Stimulated activated effector memory CD8-positive, alpha-beta T cell treated with anti-CD3 and anti-CD28 coated beads, Interleukin-12 subunit alpha, Interleukin-12 subunit beta, amount 100 ng/mL, for 72 hours (primary cell): ENCODE measurements around the gene TTLL8.

Experiments
- ATAC-seq: fragments of 150-1000 bp; cut with Tn5 transposase; 2 replicates; pipeline ENCODE4 v1.10.0; 2021
- DNase-seq, 2 donors: peaks; one replicate each; pipeline ENCODE4 v3.0.0; 2021 to 2022; ENCODE audit warnings: low spot score in 2 of 2
- H3K27ac Mint-ChIP-seq: one replicate; pipeline ENCODE4 v1.8.0; 2022; ENCODE audit warnings: mild to moderate bottlenecking, mixed read lengths
- H3K36me3 Mint-ChIP-seq: one replicate; pipeline ENCODE4 v1.8.0; 2022; ENCODE audit warnings: mild to moderate bottlenecking, mixed read lengths
- H3K4me1 Mint-ChIP-seq: one replicate; pipeline ENCODE4 v1.8.0; 2022; ENCODE audit warnings: mixed read lengths
- H3K4me3 Mint-ChIP-seq: one replicate; pipeline ENCODE4 v1.8.0; 2022; ENCODE audit warnings: mild to moderate bottlenecking, mixed read lengths
- H3K9me3 Mint-ChIP-seq: one replicate; pipeline ENCODE4 v1.8.0; 2022; ENCODE audit warnings: mixed read lengths

TTLL8 gene

GRCh38 chr22:49999946-50000586 lies 58.0 kb downstream of the TTLL8 start:
- ATAC-seq, result no peak
- H3K9me3 Mint-ChIP-seq, result no peaks in the 10 kb centered on the region
- H3K4me1 Mint-ChIP-seq, result peaks cover 22% of the 10 kb centered on the region
- H3K36me3 Mint-ChIP-seq, result no peaks in the 10 kb centered on the region
- H3K27ac Mint-ChIP-seq, result no peak overlapping the region
- H3K4me3 Mint-ChIP-seq, result no peak overlapping the region
- DNase-seq, result no peak

GRCh38 chr22:49999063-49999945 lies 58.8 kb downstream of the TTLL8 start:
- no peaks in the 10 kb centered on the region for H3K36me3 Mint-ChIP-seq
- ATAC-seq, result peak; percentile 11
- no peak overlapping the region for H3K4me3 Mint-ChIP-seq
- no peak overlapping the region for H3K27ac Mint-ChIP-seq
- peaks cover 16% of the 10 kb centered on the region for H3K4me1 Mint-ChIP-seq
- no peaks in the 10 kb centered on the region for H3K9me3 Mint-ChIP-seq
- peak; percentile 24 to 51 for DNase-seq

- Mint-ChIP-seq H3K4me3 (no peak overlapping the region), H3K36me3 (no peaks in the 10 kb centered on the region), H3K4me1 (peaks cover 16% of the 10 kb centered on the region), H3K9me3 (no peaks in the 10 kb centered on the region), H3K27ac (no peak overlapping the region)
- ATAC-seq (no peak), DNase-seq (no peak)
Measured at GRCh38 chr22:49998718-49999062, 59.4 kb downstream of the TTLL8 start.

GRCh38 chr22:49997932-49998717 lies 60.0 kb downstream of the TTLL8 start:
- Mint-ChIP-seq H3K36me3 (no peaks in the 10 kb centered on the region), H3K4me1 (peaks cover 20% of the 10 kb centered on the region), H3K27ac (no peak overlapping the region), H3K4me3 (no peak overlapping the region), H3K9me3 (no peaks in the 10 kb centered on the region)
- no peak for ATAC-seq
- no peak for DNase-seq

- Mint-ChIP-seq H3K4me3 (no peak overlapping the region), H3K4me1 (peaks cover 25% of the 10 kb centered on the region), H3K27ac (no peak overlapping the region), H3K36me3 (no peaks in the 10 kb centered on the region), H3K9me3 (no peaks in the 10 kb centered on the region)
- ATAC-seq (no peak), DNase-seq (no peak)
Measured at GRCh38 chr22:49997251-49997599, 60.9 kb downstream of the TTLL8 start.

- Mint-ChIP-seq H3K9me3 (no peaks in the 10 kb centered on the region), H3K27ac (no peak overlapping the region), H3K4me1 (peaks cover 22% of the 10 kb centered on the region), H3K36me3 (no peaks in the 10 kb centered on the region), H3K4me3 (no peak overlapping the region)
- DNase-seq, result no peak
- ATAC-seq, result no peak
Measured at GRCh38 chr22:49996518-49997250, 61.4 kb downstream of the TTLL8 start.

GRCh38 chr22:49996119-49996517 lies 62.0 kb downstream of the TTLL8 start:
- no peaks in the 10 kb centered on the region for H3K36me3 Mint-ChIP-seq
- no peak overlapping the region for H3K27ac Mint-ChIP-seq
- ATAC-seq (no peak), DNase-seq (no peak)
- H3K4me3 Mint-ChIP-seq, result no peak overlapping the region
- peaks cover 20% of the 10 kb centered on the region for H3K4me1 Mint-ChIP-seq
- peaks cover 2% of the 10 kb centered on the region for H3K9me3 Mint-ChIP-seq

GRCh38 chr22:49995361-49996118 lies 62.6 kb downstream of the TTLL8 start:
- H3K9me3 Mint-ChIP-seq, result peaks cover 5% of the 10 kb centered on the region
- no peaks in the 10 kb centered on the region for H3K36me3 Mint-ChIP-seq
- no peak for DNase-seq
- ATAC-seq, result no peak
- H3K4me3 Mint-ChIP-seq, result no peak overlapping the region
- H3K27ac Mint-ChIP-seq, result no peak overlapping the region
- peaks cover 20% of the 10 kb centered on the region for H3K4me1 Mint-ChIP-seq

GRCh38 chr22:49995041-49995360 lies 63.1 kb downstream of the TTLL8 start:
- Mint-ChIP-seq H3K4me1 (peaks cover 20% of the 10 kb centered on the region), H3K9me3 (peaks cover 5% of the 10 kb centered on the region), H3K36me3 (no peaks in the 10 kb centered on the region), H3K27ac (peak overlapping the region; percentile 23), H3K4me3 (no peak overlapping the region)
- DNase-seq, result no peak
- ATAC-seq, result no peak

- no peak overlapping the region for H3K4me3 Mint-ChIP-seq
- H3K36me3 Mint-ChIP-seq, result no peaks in the 10 kb centered on the region
- no peak for ATAC-seq
- H3K9me3 Mint-ChIP-seq, result peaks cover 5% of the 10 kb centered on the region
- H3K27ac Mint-ChIP-seq, result peak overlapping the region; percentile 23
- peaks cover 20% of the 10 kb centered on the region for H3K4me1 Mint-ChIP-seq
- no peak for DNase-seq
Measured at GRCh38 chr22:49994361-49995040, 63.6 kb downstream of the TTLL8 start.

- Mint-ChIP-seq H3K36me3 (no peaks in the 10 kb centered on the region), H3K4me1 (peaks cover 17% of the 10 kb centered on the region), H3K4me3 (no peak overlapping the region), H3K27ac (peak overlapping the region; percentile 23), H3K9me3 (peaks cover 5% of the 10 kb centered on the region)
- no peak for ATAC-seq
- no peak for DNase-seq
Measured at GRCh38 chr22:49993649-49994360, 64.3 kb downstream of the TTLL8 start.

- ATAC-seq, result peak; percentile 92
- H3K27ac Mint-ChIP-seq, result peak overlapping the region; percentile 20
- H3K4me3 Mint-ChIP-seq, result no peak overlapping the region
Measured at GRCh38 chr22:49992921-49993648, 65.0 kb downstream of the TTLL8 start.

GRCh38 chr22:49991907-49992533 lies 66.1 kb downstream of the TTLL8 start:
- no peak for DNase-seq
- H3K4me1 Mint-ChIP-seq, result peaks cover 15% of the 10 kb centered on the region
- no peak for ATAC-seq
- H3K36me3 Mint-ChIP-seq, result no peaks in the 10 kb centered on the region
- no peak overlapping the region for H3K4me3 Mint-ChIP-seq
- peaks cover 5% of the 10 kb centered on the region for H3K9me3 Mint-ChIP-seq
- H3K27ac Mint-ChIP-seq, result no peak overlapping the region

More at GRCh38 chr22:49992921-49993648, 65.0 kb downstream of the TTLL8 start:
- H3K9me3 Mint-ChIP-seq, result peaks cover 5% of the 10 kb centered on the region
- peak; percentile 53 to 81 for DNase-seq
- H3K4me1 Mint-ChIP-seq, result peaks cover 15% of the 10 kb centered on the region
- H3K36me3 Mint-ChIP-seq, result no peaks in the 10 kb centered on the region
